ENCODE results near the gene SLC9A4.

Gene SLC9A4

GRCh38 chr2:102453501-102453900, 19.5 kb upstream of the SLC9A4 start:
- no peak for DNase-seq

GRCh38 chr2:102455061-102455670, 17.9 kb upstream of the SLC9A4 start:
- no peak for DNase-seq

GRCh38 chr2:102460467-102460866, 12.6 kb upstream of the SLC9A4 start:
- no peak for DNase-seq

GRCh38 chr2:102461188-102461587, 11.8 kb upstream of the SLC9A4 start:
- DNase-seq = no peak

GRCh38 chr2:102463160-102463559, 9.9 kb upstream of the SLC9A4 start:
- DNase-seq = no peak

- DNase-seq = no peak
These were observed 2.9 kb upstream of the SLC9A4 start for GRCh38 chr2:102470168-102470567.

- no peak for DNase-seq
These were observed 605 bp downstream of the SLC9A4 start for GRCh38 chr2:102473631-102474030.

GRCh38 chr2:102474785-102475184, 1.8 kb downstream of the SLC9A4 start:
- DNase-seq = no peak

- no peak for DNase-seq
These were observed 5.9 kb downstream of the SLC9A4 start for GRCh38 chr2:102478686-102479470.

- DNase-seq = no peak
These were observed 7.5 kb downstream of the SLC9A4 start for GRCh38 chr2:102480285-102481195.

- DNase-seq = no peak
These were observed 8.9 kb downstream of the SLC9A4 start for GRCh38 chr2:102481931-102482330.

- DNase-seq = no peak
These were observed 10.1 kb downstream of the SLC9A4 start for GRCh38 chr2:102483086-102483485.

GRCh38 chr2:102484310-102485061, 11.5 kb downstream of the SLC9A4 start:
- DNase-seq = no peak

- no peak for DNase-seq
These were observed 12.2 kb downstream of the SLC9A4 start for GRCh38 chr2:102485147-102485785.

GRCh38 chr2:102486941-102487702, 14.1 kb downstream of the SLC9A4 start:
- no peak for DNase-seq

- DNase-seq = no peak
These were observed 14.9 kb downstream of the SLC9A4 start for GRCh38 chr2:102487761-102488462.

GRCh38 chr2:102489646-102490045, 16.6 kb downstream of the SLC9A4 start:
- no peak for DNase-seq

- DNase-seq = no peak
These were observed 19.0 kb downstream of the SLC9A4 start for GRCh38 chr2:102492006-102492405.

GRCh38 chr2:102494570-102494969, 21.5 kb downstream of the SLC9A4 start:
- DNase-seq = no peak

- no peak for DNase-seq
These were observed 25.4 kb downstream of the SLC9A4 start for GRCh38 chr2:102498414-102498813.

GRCh38 chr2:102499558-102499957, 26.5 kb downstream of the SLC9A4 start:
- no peak for DNase-seq
